ENCODE data around the gene RSBN1L.

GRCh38 chr7:77788327-77788902, 92.2 kb downstream of the RSBN1L start:
- TF ChIP-seq RFX5 (IDR thresholded peaks at IDR 0.05; ENCODE audit: borderline replicate concordance, low read depth, low read length), result no peak
- no peak for TF ChIP-seq POLR2AphosphoS5 (IDR thresholded peaks at IDR 0.05; ENCODE audit: low read depth, low read length)

All from H1 (cell line).